ENCODE data around the gene VASP.

Gene VASP

GRCh38 chr19:45473682-45474605, 33.3 kb upstream of the VASP start:
- DNase-seq (ENCODE audit: low spot score): no peak

GRCh38 chr19:45474606-45475521, 32.4 kb upstream of the VASP start:
- DNase-seq (ENCODE audit: low spot score): no peak

GRCh38 chr19:45475537-45476291, 31.6 kb upstream of the VASP start:
- DNase-seq (ENCODE audit: low spot score): no peak

- DNase-seq (ENCODE audit: low spot score): no peak
These were observed 31.0 kb upstream of the VASP start for GRCh38 chr19:45476304-45476703.

- no peak for DNase-seq (ENCODE audit: low spot score)
These were observed 30.1 kb upstream of the VASP start for GRCh38 chr19:45477186-45477585.

GRCh38 chr19:45477713-45478453, 29.4 kb upstream of the VASP start:
- no peak for DNase-seq (ENCODE audit: low spot score)

- DNase-seq (ENCODE audit: low spot score): peak; percentile 93
These were observed 28.6 kb upstream of the VASP start for GRCh38 chr19:45478454-45479238.

GRCh38 chr19:45483033-45483432, 24.2 kb upstream of the VASP start:
- no peak for DNase-seq (ENCODE audit: low spot score)

GRCh38 chr19:45484273-45484945, 22.9 kb upstream of the VASP start:
- DNase-seq (ENCODE audit: low spot score): no peak

- DNase-seq (ENCODE audit: low spot score): peak; percentile 97
These were observed 21.8 kb upstream of the VASP start for GRCh38 chr19:45485305-45486077.

- DNase-seq (ENCODE audit: low spot score): no peak
These were observed 18.6 kb upstream of the VASP start for GRCh38 chr19:45488708-45489107.

GRCh38 chr19:45489216-45489855, 17.9 kb upstream of the VASP start:
- DNase-seq (ENCODE audit: low spot score): no peak

GRCh38 chr19:45492137-45492626, 15.1 kb upstream of the VASP start:
- no peak for DNase-seq (ENCODE audit: low spot score)

- DNase-seq (ENCODE audit: low spot score): peak; percentile 49
These were observed 14.4 kb upstream of the VASP start for GRCh38 chr19:45492627-45493470.

- DNase-seq (ENCODE audit: low spot score): no peak
These were observed 12.9 kb upstream of the VASP start for GRCh38 chr19:45494261-45494916.

- DNase-seq (ENCODE audit: low spot score): no peak
These were observed 12.1 kb upstream of the VASP start for GRCh38 chr19:45495178-45495577.
